Uterus (tissue), 4 donors: ENCODE measurements around the gene AGPAT2. TPM values are rescaled to one million over a fixed set of nuclear protein-coding genes. Genes with fewer than 3 reads are reported as not detected.
A peak's percentile ranks its signal among the peaks of the same experiment; 100 is the strongest.

Experiments
- DNase-seq, 2 donors: peaks; one replicate each; pipeline ENCODE4 v3.0.0-alpha.2; 2019 to 2020
- H3K27ac ChIP-seq, 2 donors: fragments of 200-600 bp; sonication (generic); 1 replicate in 1 of 2; 2 replicates in 1 of 2; pipeline ENCODE4 v1.5.1; 2016 to 2018
- H3K27me3 ChIP-seq, 2 donors: fragments of 200-600 bp; sonication (generic); one replicate each; pipeline ENCODE4 v1.5.1; 2018 to 2019; ENCODE audit warnings: control low read depth in 1 of 2
- H3K36me3 ChIP-seq, 2 donors: fragments of 200-600 bp; sonication (generic); one replicate each; pipeline ENCODE4 v1.5.1; 2019; ENCODE audit warnings: control low read depth in 1 of 2
- H3K4me1 ChIP-seq, 2 donors: fragments of 200-600 bp; sonication (generic); one replicate each; pipeline ENCODE4 v1.5.1; 2018 to 2019; ENCODE audit warnings: control low read depth in 1 of 2
- H3K4me3 ChIP-seq, 2 donors: fragments of 200-600 bp; sonication (generic); 1 replicate in 1 of 2; 2 replicates in 1 of 2; pipeline ENCODE4 v1.5.1; 2018 to 2019; ENCODE audit warnings: mild to moderate bottlenecking in 1 of 2
- H3K9me3 ChIP-seq, 2 donors: fragments of 200-600 bp; sonication (generic); one replicate each; pipeline ENCODE4 v1.5.1; 2019; ENCODE audit warnings: control low read depth in 1 of 2
- CTCF ChIP-seq, 4 experiments: fragments of 200-600 bp in 2 of 4; fragments of 450-650 bp in 2 of 4; sonication (generic) in 2 of 4; IDR thresholded peaks; one replicate each; pipeline ENCODE4 v1.5.1; 2016 to 2019; ENCODE audit warnings: antibody characterized with exemption in 4 of 4, mild to moderate bottlenecking in 2 of 4, moderate library complexity in 1 of 4
- POLR2A ChIP-seq, 2 donors: fragments of 450-650 bp; IDR thresholded peaks; one replicate each; pipeline ENCODE4 v1.6.1; 2016; ENCODE audit warnings: antibody characterized with exemption in 2 of 2, mild to moderate bottlenecking in 1 of 2, moderate library complexity in 1 of 2
- intact Hi-C: fragments of 100-400 bp; cut with DNase I; formaldehyde crosslinking; loops from one replicate; pipeline ENCODE4 v1.15.1; 2023; ENCODE audit warnings: low total_unique reads
- total RNA-seq, 4 donors: library from RNA; depleted of rRNA in 3 of 4; stranded (reverse); fragments of >200 nt in 3 of 4; gene quantifications; one replicate each; pipeline versions ENCODE4 v1.1.0 to v1.2.4, GENCODE V29; 2014 to 2023
- donor health status: DM: yes; HTN: yes; CAD: no.

AGPAT2 gene
- total RNA-seq, 4 donors from 2014 or later: 22.7 to 45.1 (median 38.6) TPM

GRCh38 chr9:136717399-136717798 lies 30.1 kb upstream of the AGPAT2 start:
- no peak overlapping the region for H3K4me3 ChIP-seq
- TF ChIP-seq POLR2A (IDR thresholded peaks at IDR 0.05) (no peak), CTCF (IDR thresholded peaks at IDR 0.05) (no peak)
- no peak for DNase-seq
- no peaks in the 10 kb centered on the region for H3K9me3 ChIP-seq
- no peaks in the 10 kb centered on the region for H3K27me3 ChIP-seq
- intact Hi-C loops: no loop called here
- H3K27ac ChIP-seq: no peak overlapping the region
- peaks cover 0 to 8% of the 10 kb centered on the region in 2 donors for H3K4me1 ChIP-seq
- no peaks in the 10 kb centered on the region for H3K36me3 ChIP-seq

- H3K27me3 ChIP-seq: no peaks in the 10 kb centered on the region
- H3K4me1 ChIP-seq: peaks cover 0 to 8% of the 10 kb centered on the region in 2 donors
- TF ChIP-seq CTCF (IDR thresholded peaks at IDR 0.05) (no peak), POLR2A (IDR thresholded peaks at IDR 0.05) (no peak)
- intact Hi-C loops: no loop called here
- peak overlapping the region; percentile 62 to 72 for H3K27ac ChIP-seq
- no peaks in the 10 kb centered on the region for H3K9me3 ChIP-seq
- H3K4me3 ChIP-seq: no peak overlapping the region
- no peaks in the 10 kb centered on the region for H3K36me3 ChIP-seq
- no peak for DNase-seq
Observed at GRCh38 chr9:136714893-136715274, 27.6 kb upstream of the AGPAT2 start.

GRCh38 chr9:136714096-136714892 lies 27.0 kb upstream of the AGPAT2 start:
- DNase-seq: peak in 1 of 2 donors; percentile 58
- H3K27ac ChIP-seq: peak overlapping the region; percentile 64 to 72
- intact Hi-C loops: no loop called here
- H3K4me1 ChIP-seq: peaks cover 0 to 7% of the 10 kb centered on the region in 2 donors
- no peaks in the 10 kb centered on the region for H3K9me3 ChIP-seq
- H3K36me3 ChIP-seq: no peaks in the 10 kb centered on the region
- TF ChIP-seq POLR2A (IDR thresholded peaks at IDR 0.05): no peak
- TF ChIP-seq CTCF (IDR thresholded peaks at IDR 0.05): no peak
- H3K4me3 ChIP-seq: no peak overlapping the region
- no peaks in the 10 kb centered on the region for H3K27me3 ChIP-seq

GRCh38 chr9:136713550-136713949 lies 26.3 kb upstream of the AGPAT2 start:
- H3K4me1 ChIP-seq: peaks cover 0 to 7% of the 10 kb centered on the region in 2 donors
- H3K36me3 ChIP-seq: no peaks in the 10 kb centered on the region
- DNase-seq: no peak
- peak overlapping the region; percentile 64 to 66 for H3K27ac ChIP-seq
- intact Hi-C loops: no loop called here
- H3K4me3 ChIP-seq: peak overlapping the region in 1 of 2 donors; percentile 36
- no peaks in the 10 kb centered on the region for H3K9me3 ChIP-seq
- H3K27me3 ChIP-seq: no peaks in the 10 kb centered on the region
- TF ChIP-seq CTCF (IDR thresholded peaks at IDR 0.05) (no peak), POLR2A (IDR thresholded peaks at IDR 0.05) (no peak)

GRCh38 chr9:136712690-136713544 lies 25.7 kb upstream of the AGPAT2 start:
- H3K27me3 ChIP-seq: no peaks in the 10 kb centered on the region
- peak overlapping the region; percentile 36 to 53 for H3K4me3 ChIP-seq
- TF ChIP-seq POLR2A (IDR thresholded peaks at IDR 0.05) (no peak), CTCF (IDR thresholded peaks at IDR 0.05) (no peak)
- DNase-seq: no peak
- H3K36me3 ChIP-seq: no peaks in the 10 kb centered on the region
- peak overlapping the region; percentile 64 to 66 for H3K27ac ChIP-seq
- no peaks in the 10 kb centered on the region for H3K9me3 ChIP-seq
- intact Hi-C loops: no loop called here
- H3K4me1 ChIP-seq: peaks cover 0 to 7% of the 10 kb centered on the region in 2 donors
